A673 (cell line): ENCODE measurements around the gene BBX. TPM values are rescaled to one million over a fixed set of nuclear protein-coding genes. Genes with fewer than 3 reads are reported as not detected.

Experiments
- BruUV-seq: library from RNA; stranded (reverse); fragments of 400-500 nt; replicated peaks from 2 replicates; lab custom pipeline; 2021; lab: Mats Ljungman, UMichigan
- CTCF ChIA-PET: fragments of 300-600 bp; sonication (Branson Sonifier 250); formaldehyde crosslinking; loops from one replicate; lab custom pipeline; 2022; ENCODE audit warnings: antibody characterized with exemption; lab: Charles Lee
- POLR2A ChIA-PET: fragments of 300-600 bp; sonication (Branson Sonifier 250); formaldehyde crosslinking; loops from one replicate; lab custom pipeline; 2022; ENCODE audit warnings: antibody characterized with exemption; ENCODE audit not compliant: low non-redundant PET; lab: Charles Lee
- DNase-seq: peaks from one replicate; pipeline ENCODE4 v3.0.0-alpha.2; 2015; ENCODE audit warnings: low spot score
- H3K27ac ChIP-seq: fragments of 200-600 bp; sonication (generic); 2 replicates; pipeline ENCODE4 v1.5.1; 2016; ENCODE audit warnings: mixed run types, low read depth, mild to moderate bottlenecking, mixed read lengths, antibody characterized with exemption, low read length; ENCODE audit not compliant: poor library complexity, severe bottlenecking
- H3K27me3 ChIP-seq: fragments of 200-600 bp; sonication (generic); replicated peaks from 2 replicates; pipeline ENCODE4 v1.6.1; 2017; ENCODE audit warnings: mixed run types, low read depth, mild to moderate bottlenecking, mixed read lengths, antibody characterized with exemption, low read length; ENCODE audit not compliant: insufficient read depth, poor library complexity
- H3K36me3 ChIP-seq: fragments of 200-600 bp; sonication (generic); 2 replicates; pipeline ENCODE4 v1.6.1; 2016; ENCODE audit warnings: mixed run types, mild to moderate bottlenecking, mixed read lengths, antibody characterized with exemption, low read length; ENCODE audit not compliant: insufficient read depth, poor library complexity, severe bottlenecking
- H3K4me1 ChIP-seq: fragments of 200-600 bp; sonication (generic); 2 replicates; pipeline ENCODE4 v1.6.1; 2017; ENCODE audit warnings: mixed run types, mild to moderate bottlenecking, mixed read lengths, antibody characterized with exemption, low read length; ENCODE audit not compliant: insufficient read depth, poor library complexity, severe bottlenecking
- H3K4me3 ChIP-seq: fragments of 200-600 bp; sonication (generic); 2 replicates; pipeline ENCODE4 v1.5.1; 2016; ENCODE audit warnings: low read depth, mixed run types, mild to moderate bottlenecking, mixed read lengths, low read length; ENCODE audit not compliant: poor library complexity, severe bottlenecking
- H3K9me3 ChIP-seq: fragments of 200-600 bp; sonication (generic); 2 replicates; pipeline ENCODE4 v1.6.1; 2016; ENCODE audit warnings: mixed run types, low read depth, mild to moderate bottlenecking, mixed read lengths, antibody characterized with exemption, low read length; ENCODE audit not compliant: poor library complexity, severe bottlenecking
- CTCF ChIP-seq: fragments of 300-800, 200-600 bp; sonication (generic); conservative IDR thresholded peaks from 2 replicates; pipeline ENCODE4 v1.5.1; 2017; ENCODE audit warnings: low read depth, mild to moderate bottlenecking, antibody characterized with exemption, low read length, moderate library complexity, mixed read lengths
- EZH2 ChIP-seq: fragments of 200-600 bp; sonication (generic); IDR thresholded peaks from 2 replicates; pipeline ENCODE4 v1.6.1; 2017; ENCODE audit warnings: borderline replicate concordance, low read depth, mild to moderate bottlenecking, mixed read lengths, antibody characterized with exemption, low read length; ENCODE audit not compliant: poor library complexity, severe bottlenecking
- intact Hi-C: fragments of 100-400 bp; cut with micrococcal nuclease; formaldehyde crosslinking; loops from one replicate; pipeline ENCODE4 v1.10.0; 2022; ENCODE audit not compliant: unreplicated experiment
- total RNA-seq: library from RNA; stranded (reverse); gene quantifications from 2 replicates; pipeline ENCODE4 v1.2.3, GENCODE V29; 2021

Gene BBX
- total RNA-seq, 1 experiment from 2014 or later = 28.9 TPM

- Histone ChIP-seq H3K27ac (no peak overlapping the region), H3K4me1 (no peaks in the 10 kb centered on the region), H3K4me3 (no peak overlapping the region), H3K36me3 (no peaks in the 10 kb centered on the region), H3K27me3 (no peaks in the 10 kb centered on the region), H3K9me3 (no peaks in the 10 kb centered on the region)
- no TSS peak for BruUV-seq
- POLR2A ChIA-PET = no interaction called here
- CTCF ChIA-PET = no interaction called here
- DNase-seq = no peak
- intact Hi-C loops = no loop called here
- TF ChIP-seq CTCF (no peak), EZH2 (no peak)
These were observed 274.8 kb downstream of the BBX start for GRCh38 chr3:107797586-107797985.

- Histone ChIP-seq H3K36me3 (no peaks in the 10 kb centered on the region), H3K9me3 (no peaks in the 10 kb centered on the region), H3K27me3 (no peaks in the 10 kb centered on the region), H3K27ac (no peak overlapping the region), H3K4me3 (no peak overlapping the region), H3K4me1 (no peaks in the 10 kb centered on the region)
- POLR2A ChIA-PET = no interaction called here
- intact Hi-C loops = no loop called here
- CTCF ChIA-PET = no interaction called here
- no TSS peak for BruUV-seq
- no peak for TF ChIP-seq EZH2
- no peak for TF ChIP-seq CTCF
- no peak for DNase-seq
These were observed 275.6 kb downstream of the BBX start for GRCh38 chr3:107798381-107798780.

- Histone ChIP-seq H3K36me3 (no peaks in the 10 kb centered on the region), H3K4me1 (no peaks in the 10 kb centered on the region), H3K27me3 (no peaks in the 10 kb centered on the region), H3K9me3 (no peaks in the 10 kb centered on the region), H3K4me3 (no peak overlapping the region), H3K27ac (no peak overlapping the region)
- intact Hi-C loops = no loop called here
- no peak for DNase-seq
- ChIA-PET CTCF (no interaction called here), POLR2A (no interaction called here)
- no peak for TF ChIP-seq CTCF
- no peak for TF ChIP-seq EZH2
- BruUV-seq = no TSS peak
These were observed 277.9 kb downstream of the BBX start for GRCh38 chr3:107800710-107801109.
